MM.1S (cell line): ENCODE data around the gene MVB12B.

Source experiments
- DNase-seq: peaks from one replicate; pipeline ENCODE4 v3.0.0-alpha.2; 2015
- H2AFZ ChIP-seq: fragments of 300-600 bp; sonication (generic); 2 replicates; pipeline ENCODE4 v1.6.0; 2016; ENCODE audit warnings: antibody characterized with exemption, low read length
- H3F3A ChIP-seq: fragments of 300-600 bp; sonication (generic); 2 replicates; pipeline ENCODE4 v1.6.1; 2016; ENCODE audit warnings: mild to moderate bottlenecking, antibody characterized with exemption, low read length, moderate library complexity, mixed read lengths; ENCODE audit not compliant: insufficient read depth
- H3K27ac ChIP-seq: fragments of 300-600 bp; sonication (generic); 2 replicates; pipeline ENCODE4 v1.5.1; 2016; ENCODE audit warnings: mild to moderate bottlenecking, low read length
- H3K27me3 ChIP-seq: fragments of 300-600 bp; sonication (generic); replicated peaks from 2 replicates; pipeline ENCODE4 v1.6.0; 2016; ENCODE audit warnings: low read length; ENCODE audit not compliant: insufficient read depth
- H3K36me3 ChIP-seq: fragments of 300-600 bp; sonication (generic); replicated peaks from 2 replicates; pipeline ENCODE4 v1.6.1; 2016; ENCODE audit warnings: mild to moderate bottlenecking, low read length, mixed read lengths; ENCODE audit not compliant: insufficient read depth
- H3K4me1 ChIP-seq: fragments of 300-600 bp; sonication (generic); 2 replicates; pipeline ENCODE4 v1.6.1; 2016; ENCODE audit warnings: low read length, mixed read lengths
- H3K4me2 ChIP-seq: fragments of 300-600 bp; sonication (generic); 2 replicates; pipeline ENCODE4 v1.6.0; 2016; ENCODE audit warnings: low read depth, low read length
- H3K4me3 ChIP-seq: fragments of 300-600 bp; sonication (generic); 2 replicates; pipeline ENCODE4 v1.5.1; 2016; ENCODE audit warnings: low read length, mixed read lengths
- H3K79me2 ChIP-seq: fragments of 300-600 bp; sonication (generic); 2 replicates; pipeline ENCODE4 v1.6.1; 2016; ENCODE audit warnings: mixed run types, low read length, mixed read lengths
- H3K9ac ChIP-seq: fragments of 300-600 bp; sonication (generic); 2 replicates; pipeline ENCODE4 v1.6.1; 2016; ENCODE audit warnings: low read length, mixed read lengths
- H3K9me2 ChIP-seq: fragments of 300-600 bp; sonication (generic); replicated peaks from 2 replicates; pipeline ENCODE4 v1.6.1; 2016; ENCODE audit warnings: mild to moderate bottlenecking, low read length, mixed read lengths; ENCODE audit not compliant: insufficient read depth
- H3K9me3 ChIP-seq: fragments of 300-600 bp; sonication (generic); replicated peaks from 2 replicates; pipeline ENCODE4 v1.6.1; 2016; ENCODE audit warnings: mild to moderate bottlenecking, low read length, mixed read lengths; ENCODE audit not compliant: insufficient read depth
- H4K20me1 ChIP-seq: fragments of 300-600 bp; sonication (generic); 2 replicates; pipeline ENCODE4 v1.6.1; 2016; ENCODE audit warnings: mild to moderate bottlenecking, low read length, moderate library complexity, mixed read lengths; ENCODE audit not compliant: insufficient read depth
- CTCF ChIP-seq: fragments of 300-600 bp; sonication (generic); IDR thresholded peaks from 2 replicates; pipeline ENCODE4 v1.5.1; 2016; ENCODE audit warnings: antibody characterized with exemption, low read length, mixed read lengths
- EZH2 ChIP-seq: fragments of 300-600 bp; sonication (generic); optimal IDR thresholded peaks from 2 replicates; pipeline ENCODE3; 2017; ENCODE audit warnings: low read depth, mild to moderate bottlenecking, antibody characterized with exemption, low read length, mixed read lengths
- EZH2phosphoT487 ChIP-seq: fragments of 300-600 bp; sonication (generic); IDR thresholded peaks from 2 replicates; pipeline ENCODE4 v1.6.1; 2018; ENCODE audit warnings: antibody characterized with exemption, low read length

MVB12B gene

GRCh38 chr9:126457890-126458289, 131.3 kb downstream of the MVB12B start:
- Histone ChIP-seq H4K20me1 (no peaks in the 10 kb centered on the region), H3K36me3 (no peaks in the 10 kb centered on the region), H3F3A (no peaks in the 10 kb centered on the region), H3K4me1 (no peaks in the 10 kb centered on the region), H3K9me2 (no peaks in the 10 kb centered on the region), H3K4me3 (no peak overlapping the region), H3K27ac (no peak overlapping the region), H3K79me2 (no peaks in the 10 kb centered on the region), H2AFZ (no peak overlapping the region), H3K4me2 (no peak overlapping the region), H3K9me3 (no peaks in the 10 kb centered on the region), H3K27me3 (peaks cover 3% of the 10 kb centered on the region; the same call in 1 of the 2 replicates), H3K9ac (no peak overlapping the region)
- DNase-seq, result no peak
- TF ChIP-seq EZH2, result no peak
- no peak for TF ChIP-seq CTCF
- TF ChIP-seq EZH2phosphoT487, result no peak

DNA sequence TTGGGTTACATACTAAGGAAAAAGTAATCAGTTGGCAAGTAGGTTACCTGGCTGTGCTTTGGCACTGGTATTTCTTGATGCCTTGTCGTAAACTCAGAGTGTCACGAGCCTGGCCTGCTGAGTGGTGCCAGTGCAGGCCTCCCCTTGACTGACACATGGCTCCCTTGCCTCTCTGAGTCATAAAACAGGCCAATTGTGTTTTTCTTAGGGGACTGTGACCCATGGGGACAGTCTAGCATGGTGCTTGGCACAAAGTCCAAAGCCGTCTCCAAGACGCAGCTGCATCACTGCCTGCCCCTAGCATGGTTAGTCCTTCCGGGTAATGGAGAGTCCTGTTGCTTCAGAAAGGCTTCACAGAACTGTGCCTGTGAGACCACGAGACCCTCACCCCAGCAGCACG, 132.5 kb downstream of the MVB12B start:
- Histone ChIP-seq H3K9me2 (no peaks in the 10 kb centered on the region), H3K27me3 (peaks cover 15% of the 10 kb centered on the region; the same call in 1 of the 2 replicates), H4K20me1 (no peaks in the 10 kb centered on the region), H3K4me2 (no peak overlapping the region), H3K79me2 (no peaks in the 10 kb centered on the region), H3K4me1 (no peaks in the 10 kb centered on the region), H3K4me3 (no peak overlapping the region), H3K9ac (no peak overlapping the region), H3K9me3 (no peaks in the 10 kb centered on the region), H2AFZ (no peak overlapping the region), H3K27ac (no peak overlapping the region), H3K36me3 (no peaks in the 10 kb centered on the region), H3F3A (no peaks in the 10 kb centered on the region)
- TF ChIP-seq EZH2phosphoT487 (no peak), CTCF (no peak), EZH2 (no peak)
- DNase-seq, result no peak

- H4K20me1 ChIP-seq, result no peaks in the 10 kb centered on the region
- no peak overlapping the region for H3K4me3 ChIP-seq
- no peak overlapping the region for H3K4me2 ChIP-seq
- no peaks in the 10 kb centered on the region for H3F3A ChIP-seq
- no peaks in the 10 kb centered on the region for H3K36me3 ChIP-seq
- TF ChIP-seq EZH2phosphoT487, result no peak
- TF ChIP-seq CTCF, result no peak
- no peak for TF ChIP-seq EZH2
- H3K4me1 ChIP-seq, result no peaks in the 10 kb centered on the region
- no peak overlapping the region for H3K27ac ChIP-seq
- H3K79me2 ChIP-seq, result no peaks in the 10 kb centered on the region
- DNase-seq, result no peak
- no peak overlapping the region for H2AFZ ChIP-seq
- H3K9me3 ChIP-seq, result no peaks in the 10 kb centered on the region
- H3K9me2 ChIP-seq, result no peaks in the 10 kb centered on the region
- H3K27me3 ChIP-seq, result peaks cover 17% of the 10 kb centered on the region; the same call in 1 of the 2 replicates
- H3K9ac ChIP-seq, result no peak overlapping the region
Observed at GRCh38 chr9:126459546-126459945, 132.9 kb downstream of the MVB12B start.
